Activated naive CD4-positive, alpha-beta T cell treated with anti-CD3 and anti-CD28 coated beads, Interleukin-2, amount 50 U/mL, for 16 hours (primary cell): ENCODE measurements around the gene ABCB8.

Experiments
- DNase-seq: peaks from one replicate; pipeline ENCODE4 v3.0.0-alpha.2; 2020

Gene ABCB8

DNA sequence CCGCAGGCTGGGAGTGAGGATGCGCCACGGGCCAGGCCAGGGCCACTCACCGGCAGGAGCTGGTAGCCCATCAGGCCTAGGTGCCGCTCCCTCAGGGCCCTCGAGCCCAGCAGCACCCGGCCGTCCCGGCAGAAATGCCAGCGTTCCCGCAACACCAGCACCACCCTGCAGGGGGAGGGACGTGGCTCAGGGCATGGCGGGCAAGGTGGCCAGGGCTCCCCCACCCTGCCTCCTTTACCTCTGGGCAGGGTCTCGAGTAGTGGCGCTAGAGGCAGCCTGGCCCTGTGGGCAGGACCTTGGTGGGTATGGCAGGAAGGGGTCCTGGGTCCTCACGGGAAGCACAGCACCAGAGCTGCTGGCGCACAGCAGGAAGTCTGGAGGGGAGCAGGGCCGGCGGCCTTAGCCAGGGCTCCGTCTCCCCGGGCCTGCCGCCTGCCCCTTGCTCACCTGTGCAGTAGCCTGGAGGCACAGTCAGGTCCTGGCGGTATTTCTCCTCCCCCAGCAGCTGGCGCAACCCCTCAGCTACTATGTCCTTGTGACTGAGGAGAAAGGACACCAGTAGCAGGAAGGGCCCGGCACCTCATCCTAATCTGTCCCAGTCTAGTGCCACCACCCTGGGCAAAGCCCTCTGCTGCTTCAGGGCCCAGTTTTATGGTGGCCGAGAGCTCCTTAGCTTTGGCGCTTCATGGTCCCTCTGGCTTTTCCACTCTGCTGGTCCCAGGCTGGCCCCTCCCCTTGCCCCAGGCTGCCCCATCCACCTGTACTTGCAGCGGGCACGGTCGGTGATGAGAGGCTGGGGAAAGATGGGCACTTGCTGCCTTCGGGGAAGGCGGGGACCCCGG, 48.8 kb downstream of the ABCB8 start:
- peak; percentile 26 for DNase-seq

- DNase-seq, result no peak
These were observed 49.5 kb downstream of the ABCB8 start for GRCh38 chr7:151077705-151078232.

DNA sequence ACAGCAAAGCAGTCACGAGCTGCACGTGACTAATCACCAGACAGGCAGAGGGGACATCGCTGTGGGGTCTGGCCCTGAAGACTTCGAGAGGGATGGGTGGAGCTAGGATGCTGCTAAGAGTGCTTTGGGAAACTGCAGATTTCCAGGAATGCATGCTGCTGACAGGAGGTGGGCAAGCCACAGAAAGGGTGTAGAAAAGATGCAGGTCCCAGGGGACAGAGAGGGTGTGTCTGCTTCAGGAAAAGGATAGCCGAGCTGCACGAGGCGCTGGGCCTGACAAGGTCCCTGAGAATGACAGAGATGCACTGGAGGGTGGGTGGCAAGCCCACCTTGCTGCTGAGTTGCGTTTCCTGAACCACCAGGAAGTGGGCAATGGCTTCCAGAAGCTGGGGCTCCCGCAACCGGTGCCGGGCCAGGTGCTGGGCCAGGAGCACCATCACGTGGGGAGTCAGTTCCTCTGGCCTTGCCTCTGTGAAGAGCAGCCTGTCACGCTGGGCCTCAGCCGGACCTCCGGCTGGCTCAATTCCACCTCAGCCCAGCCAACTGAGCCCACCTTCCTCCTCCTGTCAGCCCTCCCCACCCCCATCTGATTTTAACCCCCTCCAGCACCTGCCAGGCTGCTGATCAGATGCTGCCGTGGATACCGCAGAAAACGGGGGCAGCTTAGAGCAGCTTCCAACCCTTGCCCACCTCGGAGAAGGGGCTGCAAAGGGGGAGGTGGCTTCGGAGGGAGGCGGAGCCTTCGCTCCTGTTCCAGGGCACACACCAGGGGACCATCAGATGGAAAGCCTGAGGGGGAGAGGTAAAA, 50.2 kb downstream of the ABCB8 start:
- DNase-seq, result no peak

DNA sequence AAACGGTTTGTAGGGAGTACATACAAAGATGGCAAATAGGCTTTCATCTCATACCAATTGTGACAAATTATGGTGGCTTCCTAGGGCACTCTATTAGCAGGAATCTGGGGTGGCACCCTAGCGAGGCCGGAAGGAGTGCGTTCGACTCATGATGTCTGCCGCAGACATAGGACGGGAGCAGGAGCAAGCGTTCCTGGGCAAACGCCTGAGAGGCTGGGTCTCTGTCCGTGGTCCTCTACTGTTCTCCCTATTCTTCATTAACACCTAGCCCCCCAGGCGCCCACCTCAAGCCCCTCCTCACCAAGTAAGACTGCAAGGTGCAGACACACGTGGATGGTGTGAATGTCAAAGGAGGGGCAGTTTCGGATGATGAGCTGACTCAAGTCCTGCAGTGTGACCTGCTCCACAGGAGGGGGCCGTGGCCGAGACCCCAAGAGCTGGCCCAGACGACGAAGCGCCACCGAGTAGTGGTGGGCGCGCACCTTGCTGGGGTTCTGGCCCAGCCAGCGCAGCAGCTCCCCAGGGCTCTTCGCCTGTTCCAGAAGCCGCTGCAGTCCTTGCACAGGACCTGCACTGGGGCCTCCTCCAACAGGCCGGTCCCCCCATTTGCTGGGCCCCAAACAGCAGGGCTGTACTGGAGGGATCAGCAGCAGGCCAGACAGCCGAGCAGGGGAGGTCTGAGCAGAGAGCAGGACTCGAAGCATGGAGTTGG, 51.1 kb downstream of the ABCB8 start:
- no peak for DNase-seq

DNA sequence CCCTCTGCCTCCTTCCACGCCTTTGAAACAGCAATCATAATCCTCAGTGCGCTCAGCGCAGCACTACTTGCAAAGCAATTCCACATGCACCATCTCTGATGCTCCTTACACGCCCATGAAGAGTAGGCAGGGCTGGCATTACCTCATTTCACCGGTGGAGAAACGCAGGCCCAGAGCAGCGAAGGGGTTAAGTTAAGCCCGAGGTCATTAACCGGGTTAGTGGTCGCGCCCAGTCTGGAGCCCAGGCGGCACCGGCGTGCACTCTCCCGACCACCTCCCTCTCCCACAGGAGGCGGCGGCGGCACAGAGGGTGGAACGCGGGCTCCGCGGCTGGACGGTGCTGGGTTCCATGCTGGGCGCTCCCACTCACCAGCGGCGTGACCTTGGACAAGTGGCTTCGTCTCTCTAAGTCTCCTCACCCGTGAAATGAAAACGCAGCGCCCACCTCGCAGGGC, 51.8 kb downstream of the ABCB8 start:
- DNase-seq, result no peak

GRCh38 chr7:151080522-151081169, 52.4 kb downstream of the ABCB8 start, which contains the start of gene FASTK:
TSS of gene FASTK (minus strand) at chr7:151080809. CDS start at chr7:151080766, 43 bp downstream.
- peak; percentile 91 for DNase-seq

GRCh38 chr7:151081170-151082101, 53.2 kb downstream of the ABCB8 start:
- DNase-seq, result no peak

DNA sequence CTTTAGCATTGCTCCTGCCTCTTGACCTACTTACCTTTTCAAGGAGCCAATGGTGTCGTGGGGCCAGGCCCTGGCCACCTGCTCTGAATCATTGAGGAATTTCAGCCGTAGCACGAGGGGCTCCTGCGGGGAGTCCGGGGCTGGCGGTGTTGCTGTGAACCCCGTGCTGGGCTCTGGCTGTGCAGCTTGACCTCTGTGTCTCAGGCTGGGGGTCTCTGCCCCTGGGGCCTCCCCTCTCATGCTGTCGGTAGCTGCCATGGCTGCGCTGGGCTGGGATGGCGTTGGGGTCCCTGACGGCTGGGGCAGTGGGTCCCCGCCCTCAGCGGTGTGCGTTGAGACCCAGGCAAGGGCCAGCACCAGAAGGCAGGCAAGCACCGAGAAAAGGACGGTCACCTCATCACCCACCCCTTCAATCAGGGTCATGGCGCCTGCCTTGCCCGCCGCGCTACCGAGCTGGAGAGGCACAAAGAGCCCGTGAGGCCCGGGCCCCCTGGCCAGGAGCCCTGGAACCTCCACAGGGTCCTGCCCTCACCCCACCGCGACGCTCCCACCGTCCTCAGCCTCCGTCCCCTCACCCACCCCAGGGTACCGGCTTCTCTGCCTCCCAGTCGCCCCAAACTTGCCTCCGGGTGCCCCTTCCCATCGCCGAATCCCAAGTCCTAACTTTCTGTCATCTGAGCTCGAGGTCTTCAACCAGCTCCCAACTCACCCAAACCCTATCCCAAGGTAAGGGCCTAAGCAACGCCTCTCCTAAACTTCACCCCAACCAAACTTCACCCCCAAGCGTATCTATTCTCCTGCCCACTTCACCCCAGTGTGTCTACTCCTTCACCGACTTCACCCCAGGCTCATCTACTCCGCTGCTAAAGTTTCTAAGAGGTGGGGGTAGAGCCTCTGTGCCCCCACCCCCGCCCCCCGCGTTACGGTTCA, 54.2 kb downstream of the ABCB8 start:
- DNase-seq, result no peak

GRCh38 chr7:151083071-151083823, 55.0 kb downstream of the ABCB8 start, which contains the start of gene TMUB1:
TSS of gene TMUB1 (minus strand) at chr7:151083493. CDS start at chr7:151082563, 930 bp downstream.
- peak; percentile 85 for DNase-seq

GRCh38 chr7:151083824-151084160, 55.5 kb downstream of the ABCB8 start:
- no peak for DNase-seq

DNA sequence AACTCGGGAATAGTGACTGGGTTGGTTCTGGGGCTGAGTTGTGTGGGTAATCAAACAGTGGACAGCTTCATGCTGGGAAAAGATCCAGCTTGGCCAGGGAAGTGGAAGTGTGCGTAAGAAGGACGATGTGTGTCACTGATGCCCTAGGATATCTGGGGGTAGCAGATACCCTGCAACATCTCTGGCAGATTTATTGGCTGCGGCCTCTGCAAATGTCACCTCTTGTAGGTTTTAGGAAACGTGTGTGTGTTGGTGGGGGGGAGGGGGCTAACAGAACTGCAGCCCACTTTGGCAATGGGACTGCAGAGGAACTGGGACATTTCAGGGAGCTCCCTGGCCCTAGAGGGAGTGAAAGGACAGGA, 57.1 kb downstream of the ABCB8 start:
- DNase-seq, result no peak

DNA sequence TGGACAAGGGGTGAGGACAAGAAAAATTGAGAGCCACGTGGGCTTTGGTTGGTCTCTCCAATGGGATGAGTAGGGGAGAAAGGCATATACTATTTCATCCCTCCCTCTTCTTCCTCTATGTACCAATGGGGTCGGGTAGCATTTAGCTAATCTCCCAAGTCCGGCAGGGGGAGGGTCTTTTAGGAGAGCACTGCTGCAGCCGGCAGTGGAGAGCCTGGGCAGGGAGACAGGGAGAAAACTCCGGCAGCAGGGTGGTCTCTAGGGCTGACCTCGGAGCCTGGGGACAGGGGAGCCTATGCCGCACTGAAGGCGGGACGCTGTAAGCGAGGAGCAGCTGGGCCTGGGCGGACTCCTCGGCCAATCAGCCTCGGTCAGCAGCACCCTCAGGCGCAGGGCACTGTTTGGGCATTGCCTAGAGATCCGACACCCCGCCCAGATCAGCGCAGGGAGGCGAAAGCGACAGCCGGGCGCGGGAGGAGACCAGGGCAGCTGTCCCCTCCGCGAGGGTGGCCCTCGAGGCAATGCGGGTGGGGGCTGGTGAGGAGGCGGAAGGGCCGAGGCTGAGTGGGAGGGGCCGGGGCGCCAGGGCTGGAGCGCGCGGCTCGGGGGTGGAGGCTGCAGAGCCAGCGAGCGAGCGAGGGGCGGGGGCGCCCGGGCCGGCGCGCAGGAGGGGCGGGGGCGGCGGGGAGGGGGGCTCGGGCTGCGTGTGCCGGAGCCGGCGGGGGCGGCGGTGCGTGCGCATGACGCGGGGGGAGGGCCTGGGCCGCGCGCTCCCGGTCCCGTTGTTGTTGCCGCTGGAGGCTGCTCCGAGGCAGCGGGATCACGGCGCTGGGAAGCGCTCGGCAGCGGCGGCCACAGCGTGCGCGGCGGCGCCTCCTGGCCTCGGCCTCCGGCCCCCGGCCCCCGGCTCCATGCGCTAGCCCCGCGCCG, 57.7 kb downstream of the ABCB8 start, which contains the start of gene AGAP3:
Gene AGAP3 (plus strand): TSS at position 785 of the 930 bp plus-strand sequence. CDS start 267 bp downstream, outside the sequence.
- peak; percentile 72 for DNase-seq

GRCh38 chr7:151086802-151087244, 58.6 kb downstream of the ABCB8 start:
- peak; percentile 40 for DNase-seq

DNA sequence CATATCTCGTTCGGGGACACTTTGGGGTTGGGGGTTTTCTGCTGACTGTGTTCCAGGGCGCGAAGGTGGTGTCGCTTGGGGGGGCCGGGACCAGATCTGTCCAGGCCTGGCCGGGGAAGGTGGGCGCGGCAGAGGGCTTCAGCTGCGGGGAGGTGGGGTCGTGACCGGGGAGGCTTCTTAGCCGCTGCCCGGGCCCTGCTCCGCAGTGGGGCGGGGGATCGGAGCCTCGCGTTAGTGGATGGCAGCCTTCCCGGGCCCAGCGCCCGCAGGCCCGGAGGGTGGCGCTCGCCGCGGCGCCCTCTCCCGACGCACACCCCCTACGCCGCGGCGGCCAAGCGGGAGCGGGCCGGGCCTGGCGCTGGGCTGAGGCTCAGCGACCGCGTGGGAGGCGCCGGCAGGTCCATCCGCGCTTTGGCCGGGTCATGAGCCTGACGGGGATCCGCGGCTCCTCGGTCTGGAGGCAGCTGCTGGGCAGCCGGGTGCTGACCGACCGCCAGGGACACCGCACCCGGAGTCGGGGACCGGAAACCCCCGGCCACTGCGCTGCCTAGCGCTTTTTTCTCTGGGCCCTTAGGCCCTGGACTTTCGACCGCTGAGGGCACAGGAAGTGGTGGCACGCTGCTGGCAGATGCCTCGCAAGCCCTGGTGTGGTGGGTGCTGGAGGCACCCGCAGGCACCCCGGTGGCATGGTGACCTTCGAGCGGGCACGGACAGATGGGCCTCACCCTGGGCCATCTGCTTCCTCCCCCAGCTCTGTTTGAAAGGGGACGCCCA, 59.2 kb downstream of the ABCB8 start:
- peak; percentile 48 for DNase-seq

GRCh38 chr7:151088019-151088855, 60.0 kb downstream of the ABCB8 start:
- DNase-seq, result no peak
